ENCODE data around the gene HTT-AS.

HTT-AS gene

DNA sequence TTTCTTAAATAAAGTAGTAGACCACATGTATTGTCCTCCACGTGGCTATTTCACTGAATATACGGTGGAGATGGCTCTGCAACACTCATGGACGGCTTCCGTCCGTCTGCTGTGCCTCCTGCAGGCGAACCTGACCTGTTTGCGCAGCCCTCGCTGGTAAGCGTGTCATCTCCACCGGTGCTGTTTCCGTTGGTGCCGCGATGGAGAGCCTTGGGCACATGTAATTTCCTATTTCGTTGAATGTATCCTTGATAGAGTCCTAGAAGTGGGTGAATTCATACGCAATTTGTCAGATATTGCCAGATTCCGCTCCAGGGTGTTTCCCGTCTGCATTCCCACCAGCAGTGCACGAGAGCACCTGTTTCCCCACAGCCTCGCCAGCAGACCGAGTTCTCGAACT lies 48.5 kb downstream of the HTT-AS start:
- TF ChIP-seq EZH2 (IDR thresholded peaks at IDR 0.05; ENCODE audit: borderline replicate concordance, low read length): no peak
- no peak for TF ChIP-seq CTCF (IDR thresholded peaks at IDR 0.05; ENCODE audit: low read length)
- H3K27me3 ChIP-seq (ENCODE audit: insufficient read depth, low read length): no peaks in the 10 kb centered on the region
- H3K79me2 ChIP-seq (ENCODE audit: insufficient read depth, low read length): no peaks in the 10 kb centered on the region
- no peaks in the 10 kb centered on the region for H4K20me1 ChIP-seq (ENCODE audit: insufficient read depth, low read length)
- H3K9me2 ChIP-seq (ENCODE audit: low read depth, low read length): no peaks in the 10 kb centered on the region
- no peaks in the 10 kb centered on the region for H3F3A ChIP-seq (ENCODE audit: insufficient read depth, low read length)
- no peaks in the 10 kb centered on the region for H3K4me1 ChIP-seq (ENCODE audit: insufficient read depth, low read length, severe bottlenecking)
- no peak overlapping the region for H3K9ac ChIP-seq (ENCODE audit: low read length)
- no peak overlapping the region for H3K27ac ChIP-seq (ENCODE audit: low read depth, low read length, poor library complexity, severe bottlenecking)
- H3K4me2 ChIP-seq (ENCODE audit: low read length): no peak overlapping the region
- H2AFZ ChIP-seq (ENCODE audit: low read length): no peak overlapping the region
- H3K9me3 ChIP-seq (ENCODE audit: low read length): no peaks in the 10 kb centered on the region
- H3K36me3 ChIP-seq (ENCODE audit: insufficient read depth, low read length): no peaks in the 10 kb centered on the region
- H3K4me3 ChIP-seq (ENCODE audit: low read depth, low read length, poor library complexity, severe bottlenecking): no peak overlapping the region

DNA sequence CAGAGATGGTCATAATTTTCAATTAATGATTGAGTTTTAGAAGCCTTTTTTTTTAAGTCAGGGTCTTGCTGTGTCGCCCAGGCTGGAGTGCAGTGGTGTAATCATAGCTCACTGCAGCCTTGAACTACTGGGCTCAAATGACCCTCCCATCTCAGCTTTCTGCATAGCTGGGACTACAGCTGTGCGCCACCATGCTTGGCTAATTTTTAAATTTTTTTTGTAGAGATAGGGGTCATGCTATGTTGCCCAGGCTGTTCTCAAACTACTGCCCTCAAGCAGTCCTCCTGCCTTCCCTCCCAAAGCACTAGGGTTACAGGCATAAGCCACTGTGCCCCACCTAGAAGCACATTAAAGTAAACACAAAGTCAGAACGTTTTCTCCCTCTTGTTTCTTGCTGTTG lies 51.7 kb downstream of the HTT-AS start:
- TF ChIP-seq CTCF (IDR thresholded peaks at IDR 0.05; ENCODE audit: low read length) (no peak), EZH2 (IDR thresholded peaks at IDR 0.05; ENCODE audit: borderline replicate concordance, low read length) (no peak)
- Histone ChIP-seq H3K4me3 (ENCODE audit: low read depth, low read length, poor library complexity, severe bottlenecking) (no peak overlapping the region), H3K27me3 (ENCODE audit: insufficient read depth, low read length) (no peaks in the 10 kb centered on the region), H3K9me2 (ENCODE audit: low read depth, low read length) (no peaks in the 10 kb centered on the region), H3K79me2 (ENCODE audit: insufficient read depth, low read length) (no peaks in the 10 kb centered on the region), H3F3A (ENCODE audit: insufficient read depth, low read length) (no peaks in the 10 kb centered on the region), H3K9me3 (ENCODE audit: low read length) (no peaks in the 10 kb centered on the region), H3K4me2 (ENCODE audit: low read length) (no peak overlapping the region), H3K36me3 (ENCODE audit: insufficient read depth, low read length) (no peaks in the 10 kb centered on the region), H3K9ac (ENCODE audit: low read length) (no peak overlapping the region), H2AFZ (ENCODE audit: low read length) (no peak overlapping the region), H3K27ac (ENCODE audit: low read depth, low read length, poor library complexity, severe bottlenecking) (no peak overlapping the region), H4K20me1 (ENCODE audit: insufficient read depth, low read length) (no peaks in the 10 kb centered on the region), H3K4me1 (ENCODE audit: insufficient read depth, low read length, severe bottlenecking) (no peaks in the 10 kb centered on the region)

DNA sequence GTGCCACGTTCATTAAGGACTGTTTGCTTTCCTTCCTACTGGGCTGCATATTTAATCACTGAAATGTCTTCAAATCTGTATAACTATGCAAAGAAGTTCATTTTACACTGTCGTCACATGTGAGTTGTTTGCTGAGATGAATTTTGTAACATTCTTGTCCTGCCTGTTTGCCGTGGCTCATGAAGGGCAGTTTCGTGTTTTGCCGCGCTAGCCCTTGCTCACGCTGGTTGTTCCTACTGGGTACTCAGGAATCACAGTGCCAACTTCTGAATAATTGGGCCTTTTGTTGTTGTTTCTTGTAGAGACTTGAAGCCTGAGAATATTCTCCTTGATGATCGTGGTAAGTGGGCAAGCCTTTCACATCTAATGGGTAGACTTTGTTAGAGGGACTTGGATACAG lies 52.2 kb downstream of the HTT-AS start:
- Histone ChIP-seq H3K9me2 (ENCODE audit: low read depth, low read length) (no peaks in the 10 kb centered on the region), H3K9ac (ENCODE audit: low read length) (no peak overlapping the region), H3K27me3 (ENCODE audit: insufficient read depth, low read length) (no peaks in the 10 kb centered on the region), H3K4me1 (ENCODE audit: insufficient read depth, low read length, severe bottlenecking) (no peaks in the 10 kb centered on the region), H3K4me3 (ENCODE audit: low read depth, low read length, poor library complexity, severe bottlenecking) (no peak overlapping the region), H3K4me2 (ENCODE audit: low read length) (no peak overlapping the region), H3K9me3 (ENCODE audit: low read length) (no peaks in the 10 kb centered on the region), H4K20me1 (ENCODE audit: insufficient read depth, low read length) (no peaks in the 10 kb centered on the region), H3K79me2 (ENCODE audit: insufficient read depth, low read length) (no peaks in the 10 kb centered on the region), H3K36me3 (ENCODE audit: insufficient read depth, low read length) (no peaks in the 10 kb centered on the region), H3F3A (ENCODE audit: insufficient read depth, low read length) (no peaks in the 10 kb centered on the region), H2AFZ (ENCODE audit: low read length) (no peak overlapping the region), H3K27ac (ENCODE audit: low read depth, low read length, poor library complexity, severe bottlenecking) (no peak overlapping the region)
- TF ChIP-seq CTCF (IDR thresholded peaks at IDR 0.05; ENCODE audit: low read length) (no peak), EZH2 (IDR thresholded peaks at IDR 0.05; ENCODE audit: borderline replicate concordance, low read length) (no peak)

Data from OCI-LY1 (cell line).